H1 (cell line): Measurements from ENCODE around the gene FRMD4B. TPM values are rescaled to one million over a fixed set of nuclear protein-coding genes. Genes with fewer than 3 reads are reported as not detected.

Source experiments
- CTCF ChIA-PET: fragments of 300-600 bp; sonication (Branson Sonifier 250); formaldehyde crosslinking; loops from one replicate; lab custom pipeline; 2021; ENCODE audit not compliant: partially characterized antibody; lab: Charles Lee
- POLR2A ChIA-PET: fragments of 300-600 bp; sonication (Branson Sonifier 250); formaldehyde crosslinking; loops from one replicate; lab custom pipeline; 2021; ENCODE audit warnings: inconsistent platforms; ENCODE audit not compliant: partially characterized antibody; lab: Charles Lee
- DNase-seq, 2 experiments: peaks; one replicate each; pipeline versions ENCODE4 v3.0.0 to v3.0.0-alpha.2; 2010 to 2022; ENCODE audit warnings: low spot score in 2 of 2, low read depth in 1 of 2, mixed read lengths in 1 of 2
- FAIRE-seq: peaks from 2 replicates; lab custom pipeline; 2011; peaks lifted over from hg19 to GRCh38; lab: Jason Lieb, UNC
- H2AFZ ChIP-seq: 2 replicates; pipeline ENCODE4 v1.8.1; 2012; ENCODE audit warnings: low read length, inconsistent platforms
- H2AK5ac ChIP-seq: 2 replicates; pipeline ENCODE4 v1.6.1; 2013; ENCODE audit warnings: low read depth, low read length
- H2BK120ac ChIP-seq: replicated peaks from 2 replicates; pipeline ENCODE3; 2013; ENCODE audit warnings: low read depth, low read length, inconsistent platforms
- H2BK12ac ChIP-seq: 2 replicates; pipeline ENCODE4 v1.6.1; 2013; ENCODE audit warnings: low read depth, low read length
- H2BK15ac ChIP-seq: 2 replicates; pipeline ENCODE4 v1.6.1; 2013; ENCODE audit warnings: low read length
- H2BK20ac ChIP-seq: 2 replicates; pipeline ENCODE4 v1.6.1; 2013; ENCODE audit warnings: low read length
- H2BK5ac ChIP-seq: 2 replicates; pipeline ENCODE4 v1.6.1; 2013; ENCODE audit warnings: low read depth, low read length
- H3K14ac ChIP-seq: 2 replicates; pipeline ENCODE4 v1.6.1; 2013; ENCODE audit warnings: inconsistent platforms; ENCODE audit not compliant: insufficient read length
- H3K18ac ChIP-seq: 2 replicates; pipeline ENCODE4 v1.6.1; 2013; ENCODE audit warnings: low read length; ENCODE audit errors: extremely low read depth
- H3K23ac ChIP-seq: 2 replicates; pipeline ENCODE4 v1.6.1; 2013; ENCODE audit warnings: inconsistent platforms; ENCODE audit not compliant: insufficient read length
- H3K23me2 ChIP-seq: 2 replicates; pipeline ENCODE4 v1.6.1; 2013; ENCODE audit warnings: low read depth, low read length
- H3K27ac ChIP-seq: 2 replicates; pipeline ENCODE4 v1.6.1; 2011; ENCODE audit warnings: low read depth, low read length, inconsistent platforms
- H3K27me3 ChIP-seq, 4 experiments: replicated peaks in 1 of 4; 1 replicate in 1 of 4; 2 replicates in 3 of 4; pipeline versions ENCODE4 v1.6.1 to v1.8.1; 2011 to 2013; ENCODE audit warnings: low read length in 3 of 4, mild to moderate bottlenecking in 3 of 4, inconsistent platforms in 2 of 4, mixed read lengths in 2 of 4, moderate library complexity in 1 of 4; ENCODE audit not compliant: control insufficient read depth in 3 of 4, insufficient read depth in 3 of 4; ENCODE audit errors: extremely low read depth in 1 of 4
- H3K36me3 ChIP-seq, 4 experiments: 2 replicates each; pipeline versions ENCODE4 v1.6.1 to v1.8.1; 2011 to 2013; ENCODE audit warnings: mild to moderate bottlenecking in 4 of 4, low read length in 3 of 4, moderate library complexity in 2 of 4, control low read depth in 1 of 4, inconsistent platforms in 1 of 4; ENCODE audit not compliant: insufficient read depth in 4 of 4, control insufficient read depth in 2 of 4
- H3K4ac ChIP-seq: replicated peaks from 2 replicates; pipeline ENCODE3; 2013; ENCODE audit warnings: low read length, low read depth, mixed read lengths, inconsistent platforms; ENCODE audit not compliant: insufficient read length
- H3K4me1 ChIP-seq, 4 experiments: replicated peaks in 1 of 4; 1 replicate in 1 of 4; 2 replicates in 3 of 4; pipeline versions ENCODE4 v1.6.1 to v1.8.1; 2011 to 2013; ENCODE audit warnings: low read length in 3 of 4, inconsistent platforms in 2 of 4, mixed read lengths in 1 of 4; ENCODE audit not compliant: insufficient read depth in 4 of 4, control insufficient read depth in 3 of 4
- H3K4me2 ChIP-seq, 2 experiments: 2 replicates each; pipeline versions ENCODE4 v1.6.1 to v1.8.1; 2011 to 2013; ENCODE audit warnings: low read depth in 2 of 2, low read length in 2 of 2, control low read depth in 1 of 2, inconsistent platforms in 1 of 2, mild to moderate bottlenecking in 1 of 2; ENCODE audit not compliant: insufficient read depth in 1 of 2
- H3K4me3 ChIP-seq, 4 experiments: fragments of 200-600, 300-600 bp in 1 of 4; sonication (generic), shearing (Covaris generic), sonication (Bioruptor Twin) in 1 of 4; 2 replicates each; pipeline versions ENCODE4 v1.5.1 to v1.8.1; 2011 to 2016; ENCODE audit warnings: low read length in 4 of 4, low read depth in 3 of 4, control low read depth in 2 of 4, inconsistent platforms in 2 of 4, mild to moderate bottlenecking in 2 of 4, mixed read lengths in 1 of 4, moderate library complexity in 1 of 4; ENCODE audit not compliant: insufficient read depth in 2 of 4; ENCODE audit errors: extremely low read depth in 1 of 4
- H3K56ac ChIP-seq: replicated peaks from 2 replicates; pipeline ENCODE3; 2013; ENCODE audit warnings: low read depth, mild to moderate bottlenecking, mixed read lengths, low read length, inconsistent platforms; ENCODE audit not compliant: insufficient read length
- H3K79me1 ChIP-seq: 2 replicates; pipeline ENCODE4 v1.6.1; 2013; ENCODE audit warnings: low read depth, low read length, control low read depth
- H3K79me2 ChIP-seq, 2 experiments: 2 replicates each; pipeline versions ENCODE4 v1.6.1 to v1.8.1; 2012 to 2013; ENCODE audit warnings: low read length in 2 of 2, mild to moderate bottlenecking in 2 of 2, inconsistent platforms in 1 of 2; ENCODE audit not compliant: insufficient read depth in 2 of 2, control insufficient read depth in 1 of 2
- H3K9ac ChIP-seq, 4 experiments: replicated peaks in 1 of 4; 1 replicate in 1 of 4; 2 replicates in 3 of 4; pipeline versions ENCODE4 v1.6.1 to v1.8.1; 2011 to 2013; ENCODE audit warnings: low read depth in 3 of 4, low read length in 3 of 4, control low read depth in 2 of 4, mild to moderate bottlenecking in 2 of 4, moderate library complexity in 2 of 4, inconsistent platforms in 1 of 4; ENCODE audit errors: extremely low read depth in 1 of 4
- H3K9me3 ChIP-seq, 2 experiments: 2 replicates each; pipeline versions ENCODE4 v1.6.1 to v1.8.1; 2012 to 2013; ENCODE audit warnings: mild to moderate bottlenecking in 2 of 2, moderate library complexity in 2 of 2, control low read depth in 1 of 2, inconsistent platforms in 1 of 2, low read depth in 1 of 2, low read length in 1 of 2, mixed read lengths in 1 of 2; ENCODE audit not compliant: insufficient read depth in 2 of 2
- H4K20me1 ChIP-seq, 2 experiments: replicated peaks in 1 of 2; 2 replicates each; pipeline versions ENCODE3 to v1.8.1; 2011 to 2013; ENCODE audit warnings: inconsistent platforms in 2 of 2, low read length in 2 of 2, mild to moderate bottlenecking in 1 of 2; ENCODE audit not compliant: insufficient read depth in 2 of 2, control insufficient read depth in 1 of 2
- H4K5ac ChIP-seq: 2 replicates; pipeline ENCODE4 v1.6.1; 2013; ENCODE audit warnings: low read length, low read depth, mixed read lengths, inconsistent platforms; ENCODE audit not compliant: insufficient read length
- H4K8ac ChIP-seq: 2 replicates; pipeline ENCODE4 v1.8.0; 2013; ENCODE audit warnings: mild to moderate bottlenecking, moderate library complexity, low read length, inconsistent platforms; ENCODE audit not compliant: insufficient read depth; ENCODE audit errors: extremely low read depth
- H4K91ac ChIP-seq: replicated peaks from 2 replicates; pipeline ENCODE3; 2013; ENCODE audit warnings: low read length, mixed read lengths, inconsistent platforms; ENCODE audit not compliant: insufficient read length
- ATF2 ChIP-seq: IDR thresholded peaks from 2 replicates; pipeline ENCODE4 v1.6.1; 2012; ENCODE audit warnings: low read length, inconsistent platforms
- BCL11A ChIP-seq, 2 experiments: IDR thresholded peaks; one replicate each; pipeline ENCODE4 v1.6.1; 2011; ENCODE audit warnings: low read depth in 2 of 2, low read length in 2 of 2, mild to moderate bottlenecking in 2 of 2
- BRCA1 ChIP-seq: IDR thresholded peaks from 2 replicates; pipeline ENCODE4 v1.6.1; 2012; ENCODE audit warnings: low read depth, low read length, improper control_type of control experiment
- CBX5 ChIP-seq: fragments of 300-800, 300-1000 bp; sonication (generic); IDR thresholded peaks from 2 replicates; pipeline ENCODE4 v1.7.1; 2016; ENCODE audit warnings: antibody characterized with exemption, low read length, low read depth
- CEBPB ChIP-seq: IDR thresholded peaks from 2 replicates; pipeline ENCODE4 v1.6.1; 2012; ENCODE audit warnings: low read depth, low read length
- GTF2F1 ChIP-seq: IDR thresholded peaks from 2 replicates; pipeline ENCODE4 v1.6.1; 2012; ENCODE audit warnings: low read depth, low read length, improper control_type of control experiment, borderline replicate concordance
- KDM4A ChIP-seq: IDR thresholded peaks from one replicate; pipeline ENCODE4 v1.7.1; 2012; ENCODE audit warnings: low read depth, mild to moderate bottlenecking, moderate library complexity, low read length, inconsistent platforms; ENCODE audit not compliant: severe bottlenecking
- MAFK ChIP-seq: IDR thresholded peaks from 2 replicates; pipeline ENCODE4 v1.6.1; 2012; ENCODE audit warnings: low read depth, mild to moderate bottlenecking, improper control_type of control experiment, low read length
- NRF1 ChIP-seq: IDR thresholded peaks from 2 replicates; pipeline ENCODE4 v1.6.1; 2011; ENCODE audit warnings: mild to moderate bottlenecking, low read depth, low read length, improper control_type of control experiment
- USF2 ChIP-seq: IDR thresholded peaks from 2 replicates; pipeline ENCODE4 v1.6.1; 2011; ENCODE audit warnings: low read length, improper control_type of control experiment
- WGBS, 2 experiments: shearing (Covaris generic) in 1 of 2; methylation state at CpG; one replicate each; pipeline versions ENCODE4 v1.1.6 to v1.1.7; 2013 to 2015; ENCODE audit warnings: low lambda C conversion rate in 2 of 2, mixed read lengths in 2 of 2, inconsistent platforms in 1 of 2, low coverage in 1 of 2, missing lambda C conversion rate in 1 of 2; ENCODE audit not compliant: insufficient replicate concordance in 2 of 2, insufficient coverage in 1 of 2, insufficient read length in 1 of 2; ENCODE audit errors: extremely low coverage in 1 of 2, missing lambda C conversion rate in 1 of 2; 5-methylcytosine and 5-hydroxymethylcytosine counted together
- polyA plus RNA-seq, 7 experiments: library from polyadenylated mRNA; depleted of rRNA in 3 of 7; stranded (reverse) in 5 of 7; unstranded in 2 of 7; fragments of >200 nt in 5 of 7; fragments of 200-250 nt in 2 of 7; gene quantifications; 1 replicate in 5 of 7; 2 replicates in 1 of 7; 4 replicates in 1 of 7; pipeline versions ENCODE4 v1.2.1 to v1.2.3, GENCODE V29; 2011 to 2013; ENCODE audit warnings: missing spikeins in 2 of 7, mixed read lengths in 2 of 7
- total RNA-seq: library from RNA; stranded (reverse); fragmentation: NEBNext Ultra II Directional; extraction: Animal tissue kit (Norgen Biotek cat#: 25700); gene quantifications from 2 replicates; pipeline ENCODE4 v1.2.1, GENCODE V29; 2021
- TF ChIP-seq, protein P1 (sequence below): IDR thresholded peaks from 2 replicates; pipeline ENCODE4 v1.6.1; 2012; ENCODE audit warnings: inconsistent platforms

Gene FRMD4B
- total and polyA plus RNA-seq, 2 of the 8 experiments (the other 6 are each of a cell fraction or from before 2014, with no cell fraction given), result 2.7 to 7.2 TPM

GRCh38 chr3:69409831-69410230 lies 23.9 kb upstream of the FRMD4B start:
- no peaks in the 10 kb centered on the region for H3K79me2 ChIP-seq
- H3K4me1 ChIP-seq, result peaks cover 0 to 2% (median 0%) of the 10 kb centered on the region in 4 experiments; a peak in 2 of 7 replicates
- no peak overlapping the region for H3K4ac ChIP-seq
- H3K56ac ChIP-seq, result no peak overlapping the region
- no peak for FAIRE-seq
- no peak overlapping the region for H2BK20ac ChIP-seq
- H3K9me3 ChIP-seq, result peaks cover 5 to 8% of the 10 kb centered on the region in 2 experiments; a peak in 3 of 4 replicates
- no peak overlapping the region for H2AFZ ChIP-seq
- peaks cover 0 to 3% (median 0%) of the 10 kb centered on the region in 4 experiments; a peak in 1 of 8 replicates for H3K36me3 ChIP-seq
- no peak overlapping the region for H2BK15ac ChIP-seq
- no peak overlapping the region for H4K91ac ChIP-seq
- TF ChIP-seq GTF2F1 (no peak), MAFK (no peak), CEBPB (no peak), USF2 (no peak), CBX5 (no peak), NRF1 (no peak), ATF2 (no peak), BRCA1 (no peak), BCL11A (IDR thresholded peaks at IDR 0.05; ENCODE audit: low read depth in 2 of 2, low read length in 2 of 2) (no peak), KDM4A (no peak)
- TF ChIP-seq, protein P1, sequence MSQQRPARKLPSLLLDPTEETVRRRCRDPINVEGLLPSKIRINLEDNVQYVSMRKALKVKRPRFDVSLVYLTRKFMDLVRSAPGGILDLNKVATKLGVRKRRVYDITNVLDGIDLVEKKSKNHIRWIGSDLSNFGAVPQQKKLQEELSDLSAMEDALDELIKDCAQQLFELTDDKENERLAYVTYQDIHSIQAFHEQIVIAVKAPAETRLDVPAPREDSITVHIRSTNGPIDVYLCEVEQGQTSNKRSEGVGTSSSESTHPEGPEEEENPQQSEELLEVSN, result no peak
- TF ChIP-seq, all 59 proteins: peak for 0
- Histone ChIP-seq H3K27ac (no peak overlapping the region), H3K79me1 (no peaks in the 10 kb centered on the region), H3K9ac (no peak overlapping the region), H2BK12ac (no peak overlapping the region), H3K4me2 (no peak overlapping the region), H4K5ac (no peak overlapping the region), H3K4me3 (no peak overlapping the region), H3K14ac (no peak overlapping the region), H3K27me3 (no peaks in the 10 kb centered on the region), H4K8ac (no peak overlapping the region), H3K18ac (no peak overlapping the region), H2BK5ac (no peak overlapping the region), H2BK120ac (no peak overlapping the region), H3K23me2 (no peaks in the 10 kb centered on the region), H2AK5ac (no peak overlapping the region), H3K23ac (no peak overlapping the region), H4K20me1 (peaks cover 0 to 2% of the 10 kb centered on the region in 2 experiments)
- 90% methylated on average over 1 of the region's 1 CpG; no CpG with 5 or more reads in 1 of the 2 experiments for WGBS, 2 experiments
- DNase-seq, result no peak
- POLR2A ChIA-PET, result no interaction called here
- CTCF ChIA-PET, result interaction anchor here (0.6 to 3.3 kb wide), 52 partner anchors 8 to 534 kb away, joined by 3 to 44 read pairs (median 4); partner anchors contain the start of gene FRMD4B
